ENCODE data around the gene TMEM270.

The TMEM270 gene

DNA sequence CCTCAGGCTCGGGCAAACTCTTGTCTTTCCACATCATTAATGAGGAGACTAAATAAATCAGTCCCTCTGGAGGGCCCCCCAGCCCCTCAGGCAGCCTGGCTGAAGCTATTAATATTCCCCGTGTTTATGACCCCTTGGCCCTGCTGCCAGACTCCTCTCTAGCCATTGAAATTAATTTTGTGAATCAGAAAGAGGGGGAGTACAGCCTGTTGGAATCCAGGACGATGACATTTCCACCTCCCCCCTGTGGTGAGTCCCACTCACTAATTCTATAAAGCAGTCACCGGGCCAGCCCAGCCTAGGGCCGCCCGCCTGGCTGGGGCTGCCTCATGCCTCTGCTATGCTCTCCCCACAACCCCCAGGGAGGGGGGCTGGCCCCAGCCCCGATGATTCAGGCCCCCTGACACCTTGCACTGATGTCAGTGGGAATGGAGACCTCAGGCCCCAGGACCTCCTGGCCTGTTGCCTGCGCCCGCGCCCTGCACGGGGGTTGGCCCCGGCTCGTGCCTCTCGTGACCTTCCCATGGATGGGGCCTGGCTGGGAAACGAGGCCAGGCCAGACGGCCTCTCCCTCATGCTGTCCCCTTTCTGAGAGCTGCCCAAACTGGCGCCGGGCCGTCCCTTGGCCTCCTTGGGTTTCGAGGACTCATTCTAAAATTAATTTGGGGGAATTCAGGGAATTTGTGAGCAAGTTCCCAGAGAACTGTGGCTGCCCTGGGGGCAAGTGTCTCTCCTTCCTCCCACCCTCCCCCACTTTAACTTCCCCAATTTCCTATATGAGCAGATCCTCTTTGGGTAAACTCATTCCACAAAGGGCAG, 34.0 kb downstream of the TMEM270 start:
- TF ChIP-seq, protein P1, sequence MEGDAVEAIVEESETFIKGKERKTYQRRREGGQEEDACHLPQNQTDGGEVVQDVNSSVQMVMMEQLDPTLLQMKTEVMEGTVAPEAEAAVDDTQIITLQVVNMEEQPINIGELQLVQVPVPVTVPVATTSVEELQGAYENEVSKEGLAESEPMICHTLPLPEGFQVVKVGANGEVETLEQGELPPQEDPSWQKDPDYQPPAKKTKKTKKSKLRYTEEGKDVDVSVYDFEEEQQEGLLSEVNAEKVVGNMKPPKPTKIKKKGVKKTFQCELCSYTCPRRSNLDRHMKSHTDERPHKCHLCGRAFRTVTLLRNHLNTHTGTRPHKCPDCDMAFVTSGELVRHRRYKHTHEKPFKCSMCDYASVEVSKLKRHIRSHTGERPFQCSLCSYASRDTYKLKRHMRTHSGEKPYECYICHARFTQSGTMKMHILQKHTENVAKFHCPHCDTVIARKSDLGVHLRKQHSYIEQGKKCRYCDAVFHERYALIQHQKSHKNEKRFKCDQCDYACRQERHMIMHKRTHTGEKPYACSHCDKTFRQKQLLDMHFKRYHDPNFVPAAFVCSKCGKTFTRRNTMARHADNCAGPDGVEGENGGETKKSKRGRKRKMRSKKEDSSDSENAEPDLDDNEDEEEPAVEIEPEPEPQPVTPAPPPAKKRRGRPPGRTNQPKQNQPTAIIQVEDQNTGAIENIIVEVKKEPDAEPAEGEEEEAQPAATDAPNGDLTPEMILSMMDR (IDR thresholded peaks at IDR 0.05), result no peak
- Histone ChIP-seq H3K27ac (peak overlapping the region; percentile 87 to 96), H3K4me3 (peak overlapping the region; percentile 31)
- peak; percentile 99 for DNase-seq (ENCODE audit: low spot score)

DNA sequence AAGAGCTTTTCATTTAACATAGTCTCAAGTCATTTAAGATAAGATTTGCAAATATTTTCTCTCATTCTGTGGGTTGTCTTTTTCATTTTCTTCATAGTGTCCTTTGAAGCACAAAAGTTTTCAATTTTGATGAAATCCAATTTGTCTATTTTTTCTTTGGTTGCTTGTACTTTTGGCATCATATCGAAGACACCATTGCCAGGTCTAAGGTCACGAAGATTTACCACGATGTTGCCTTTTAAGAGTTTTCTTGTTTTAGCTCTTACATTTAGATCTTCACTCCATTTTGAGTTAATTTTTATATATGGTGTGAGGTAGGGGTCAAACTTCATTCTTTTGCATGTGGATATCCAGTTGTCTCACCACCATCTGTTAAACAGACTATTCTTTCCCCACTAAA, 34.7 kb downstream of the TMEM270 start:
- DNase-seq (ENCODE audit: low spot score), result no peak
- peak overlapping the region; percentile 87 to 96 for H3K27ac ChIP-seq

DNA sequence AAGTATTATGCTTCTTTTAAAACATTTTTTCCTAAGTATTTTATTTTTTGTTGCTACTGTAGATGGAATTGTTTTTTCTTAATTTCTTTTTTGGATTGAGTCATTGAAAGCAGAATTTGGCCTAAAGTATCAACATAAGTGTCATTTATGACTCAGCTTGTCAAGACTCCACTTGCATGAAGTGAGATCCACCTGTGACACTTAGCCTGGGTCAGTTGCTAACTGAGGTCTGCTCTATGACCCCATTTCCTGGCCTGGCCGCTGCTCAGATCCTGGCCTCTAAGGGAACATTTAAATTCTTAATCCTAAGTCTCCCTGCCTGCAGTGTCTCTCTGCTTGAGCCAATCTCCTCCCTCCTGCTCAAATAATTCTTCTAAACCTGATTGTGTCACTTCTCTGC, 35.5 kb downstream of the TMEM270 start:
- Histone ChIP-seq H3K27ac (peak overlapping the region; percentile 35 to 96), H3K4me3 (no peak overlapping the region)
- no peak for DNase-seq (ENCODE audit: low spot score)
- TF ChIP-seq, protein P1 (IDR thresholded peaks at IDR 0.05), result no peak

More for the DNA sequence above, 34.7 kb downstream of the TMEM270 start:
- TF ChIP-seq, protein P1 (IDR thresholded peaks at IDR 0.05), result no peak
- no peak overlapping the region for H3K4me3 ChIP-seq

DNA sequence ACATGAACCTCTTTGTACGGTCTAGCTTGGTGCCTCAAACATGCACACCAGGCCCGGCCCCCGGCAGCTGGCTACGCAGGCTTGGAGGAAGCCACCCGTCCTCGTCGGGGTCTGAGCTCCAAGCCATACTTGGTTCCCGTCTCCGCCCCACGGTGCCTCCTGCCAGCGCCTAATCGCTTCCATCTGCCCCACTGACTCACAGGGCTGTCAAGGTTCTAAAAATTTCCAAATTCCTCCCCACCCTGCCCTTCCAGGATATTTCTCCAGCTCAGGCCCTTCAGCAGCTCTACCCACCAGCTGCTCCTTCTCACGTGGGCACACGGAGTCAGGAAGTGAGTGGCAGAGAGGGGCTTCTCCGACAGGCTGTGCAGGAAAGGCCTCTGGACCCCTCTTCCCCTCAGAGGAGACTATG, 38.8 kb downstream of the TMEM270 start:
- Histone ChIP-seq H3K27ac (peak overlapping the region; percentile 77 to 96), H3K4me3 (peak overlapping the region; percentile 8)
- DNase-seq (ENCODE audit: low spot score), result peak; percentile 93
- TF ChIP-seq, protein P1 (IDR thresholded peaks at IDR 0.05), result no peak

DNA sequence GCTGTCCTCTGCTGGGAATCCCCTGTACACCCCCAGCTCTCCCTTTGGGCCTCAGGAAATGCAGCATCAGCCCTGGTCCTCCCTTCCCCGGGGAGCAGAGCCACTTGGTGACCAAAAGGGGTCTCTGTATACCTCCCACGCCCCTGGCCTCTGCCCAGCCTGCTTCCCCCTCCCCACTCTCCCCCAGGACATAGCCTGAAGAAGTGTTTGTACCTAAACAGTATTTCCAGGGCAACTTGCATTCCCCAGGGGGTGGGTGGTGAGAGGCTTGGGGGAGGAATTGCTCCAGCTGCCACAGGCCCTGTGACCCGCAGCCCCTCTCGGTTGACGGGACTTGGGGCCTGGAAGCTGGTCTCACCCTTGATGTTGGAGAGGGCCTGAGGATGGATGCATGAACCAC, 39.3 kb downstream of the TMEM270 start:
- H3K27ac ChIP-seq, result peak overlapping the region; percentile 77 to 96

DNA sequence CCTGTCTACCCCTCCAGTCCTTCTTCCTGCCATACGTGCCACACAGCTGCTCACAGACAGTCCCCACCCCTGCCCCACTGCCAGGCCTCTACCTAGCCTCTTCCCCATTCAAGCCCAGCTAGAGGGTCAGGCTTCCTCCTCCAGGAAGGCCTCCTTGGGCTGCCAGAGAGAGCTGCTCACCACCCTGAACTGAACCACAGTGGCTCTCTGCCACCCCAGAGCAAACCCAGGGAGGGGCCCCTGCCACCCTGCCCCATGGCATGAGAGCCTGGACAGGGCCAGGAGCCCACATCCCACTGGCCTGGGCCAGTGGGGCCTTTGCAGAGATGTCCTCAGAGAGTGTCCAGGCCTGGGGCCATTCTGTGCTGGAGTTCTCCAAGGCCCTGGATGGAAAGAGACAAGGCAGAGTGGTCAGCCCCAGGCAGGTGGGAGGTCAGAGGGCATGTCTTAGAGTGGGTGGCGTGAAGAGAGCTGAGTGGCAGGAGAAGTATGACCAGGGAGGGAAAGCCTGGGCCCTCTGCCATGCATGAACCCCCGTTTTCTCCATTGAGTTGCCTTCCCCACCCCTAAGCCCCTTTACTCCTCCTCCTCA, 40.4 kb downstream of the TMEM270 start:
- H3K4me3 ChIP-seq, result no peak overlapping the region
- no peak for DNase-seq (ENCODE audit: low spot score)
- TF ChIP-seq, protein P1 (IDR thresholded peaks at IDR 0.05), result no peak
- peak overlapping the region; percentile 77 to 96 for H3K27ac ChIP-seq

More for the DNA sequence above, 39.3 kb downstream of the TMEM270 start:
- peak overlapping the region; percentile 8 for H3K4me3 ChIP-seq
- TF ChIP-seq, protein P1 (IDR thresholded peaks at IDR 0.05), result no peak
- DNase-seq (ENCODE audit: low spot score), result peak; percentile 92
